ENCODE measurements around the gene ADAMTS13. TPM values are rescaled to one million over a fixed set of nuclear protein-coding genes. Genes with fewer than 3 reads are reported as not detected.

Gene ADAMTS13
- total and polyA plus RNA-seq, 9 of the 15 experiments (the other 6 are each of a cell fraction or from before 2014, with no cell fraction given), result 0.03 to 0.20 (median 0.04) TPM; not detected in 4

GRCh38 chr9:133505186-133505830 lies 83.1 kb downstream of the ADAMTS13 start:
- POLR2A ChIA-PET, result interaction anchor here (0.7 to 1.5 kb wide), 4 partner anchors 8 to 189 kb away, joined by 3 to 9 read pairs (median 4); partner anchors contain the start of gene MYMK
- CTCF ChIA-PET (ENCODE audit: low intra/inter-chr PET ratio), result no interaction called here
- intact Hi-C loops (cut with micrococcal nuclease) (no loop called here), in situ Hi-C loops (cut with MboI) (no loop called here)
- no peaks in the 10 kb centered on the region for H3K9me3 ChIP-seq (replicated peaks; ENCODE audit: control insufficient read depth, insufficient read depth, low read depth, low read length)
- H3K79me2 ChIP-seq (ENCODE audit: control insufficient read depth, insufficient read depth, low read length), result no peaks in the 10 kb centered on the region
- no peaks in the 10 kb centered on the region for H3K9me1 ChIP-seq (ENCODE audit: control insufficient read depth, insufficient read depth, low read length)
- H3K36me3 ChIP-seq (ENCODE audit: control insufficient read depth, insufficient read depth, low read length), result no peaks in the 10 kb centered on the region
- H4K20me1 ChIP-seq (replicated peaks; ENCODE audit: control insufficient read depth, insufficient read depth, low read length), result peaks cover 4% of the 10 kb centered on the region; the same call in 1 of the 2 replicates
- FAIRE-seq (no peak), DNase-seq (ENCODE audit: extremely low read depth in 1 of 4, low spot score in 3 of 4) (no peak), ATAC-seq (peak; percentile 18)
- H3K27me3 ChIP-seq (ENCODE audit: control insufficient read depth in 2 of 2, insufficient read depth in 2 of 2, low read length in 2 of 2), result peaks cover 3 to 21% of the 10 kb centered on the region in 2 experiments; a peak in 3 of 5 replicates
- no peak overlapping the region for H3K4me3 ChIP-seq
- peak overlapping the region; percentile 18; the same call in 1 of the 2 replicates for H3K4me2 ChIP-seq (ENCODE audit: insufficient read depth, low read length)
- WGBS (ENCODE audit: insufficient coverage, low coverage, missing lambda C conversion rate), result 44% methylated on average over 12 of the region's 13 CpGs
- peak overlapping the region; percentile 73; the same call in 1 of the 2 replicates for H2AFZ ChIP-seq (ENCODE audit: low read depth, low read length)
- BruUV-seq (replicated peaks), result no TSS peak
- peaks cover 21 to 30% of the 10 kb centered on the region in 2 experiments for H3K4me1 ChIP-seq (replicated peaks in 1 of 2; ENCODE audit: control insufficient read depth in 2 of 2, insufficient read depth in 2 of 2, low read length in 2 of 2)
- TF ChIP-seq ZC3H8 (IDR thresholded peaks at IDR 0.05) (no peak), NR3C1 (CRISPR knock-in tag; IDR thresholded peaks at IDR 0.05) (no peak), CSDE1 (IDR thresholded peaks at IDR 0.05) (no peak), SPI1 (IDR thresholded peaks at IDR 0.05; ENCODE audit: borderline replicate concordance, low read depth, low read length) (peak; percentile 20; the same call in 1 of the 2 replicates)
- TF ChIP-seq, protein P1, sequence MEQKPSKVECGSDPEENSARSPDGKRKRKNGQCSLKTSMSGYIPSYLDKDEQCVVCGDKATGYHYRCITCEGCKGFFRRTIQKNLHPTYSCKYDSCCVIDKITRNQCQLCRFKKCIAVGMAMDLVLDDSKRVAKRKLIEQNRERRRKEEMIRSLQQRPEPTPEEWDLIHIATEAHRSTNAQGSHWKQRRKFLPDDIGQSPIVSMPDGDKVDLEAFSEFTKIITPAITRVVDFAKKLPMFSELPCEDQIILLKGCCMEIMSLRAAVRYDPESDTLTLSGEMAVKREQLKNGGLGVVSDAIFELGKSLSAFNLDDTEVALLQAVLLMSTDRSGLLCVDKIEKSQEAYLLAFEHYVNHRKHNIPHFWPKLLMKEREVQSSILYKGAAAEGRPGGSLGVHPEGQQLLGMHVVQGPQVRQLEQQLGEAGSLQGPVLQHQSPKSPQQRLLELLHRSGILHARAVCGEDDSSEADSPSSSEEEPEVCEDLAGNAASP (IDR thresholded peaks at IDR 0.05), result no peak
- H3K9ac ChIP-seq (ENCODE audit: insufficient read depth in 1 of 2, low read depth in 2 of 2, low read length in 2 of 2), result peak overlapping the region in 1 of 2 experiments; percentile 74; a peak in 2 of 4 replicates
- no peak overlapping the region for H3K27ac ChIP-seq (ENCODE audit: extremely low read depth, low read depth, low read length)
